HepG2 (cell line): ENCODE measurements around the gene GPRC5D. TPM values are rescaled to one million over a fixed set of nuclear protein-coding genes. Genes with fewer than 3 reads are reported as not detected.

Experiments
- ARNTL ChIP-seq: sonication (generic); formaldehyde crosslinking; IDR thresholded peaks from 2 replicates; pipeline ENCODE4 v1.4.0; 2020; ENCODE audit warnings: mild to moderate bottlenecking, missing genetic modification reagents
- GATA4 ChIP-seq: sonication (generic); IDR thresholded peaks from 2 replicates; pipeline ENCODE4 v1.6.1; 2016; ENCODE audit warnings: antibody characterized with exemption, low read depth, borderline replicate concordance
- HDAC1 ChIP-seq: sonication (generic); formaldehyde crosslinking; IDR thresholded peaks from 2 replicates; pipeline ENCODE4 v1.5.1; 2020; ENCODE audit warnings: mild to moderate bottlenecking, missing genetic modification reagents
- HOXA3 ChIP-seq: sonication (generic); formaldehyde crosslinking; IDR thresholded peaks from 2 replicates; pipeline ENCODE4 v1.5.0; 2020; ENCODE audit warnings: missing genetic modification reagents
- JDP2 ChIP-seq: sonication (generic); formaldehyde crosslinking; IDR thresholded peaks from 2 replicates; pipeline ENCODE4 v1.8.1; 2022; ENCODE audit warnings: missing genetic modification reagents, borderline replicate concordance
- MIXL1 ChIP-seq: IDR thresholded peaks from 2 replicates; pipeline ENCODE4 v1.6.1; 2016
- MTA3 ChIP-seq: sonication (generic); formaldehyde crosslinking; IDR thresholded peaks from 2 replicates; pipeline ENCODE4 v1.4.0; 2020; ENCODE audit warnings: missing genetic modification reagents
- MXI1 ChIP-seq: IDR thresholded peaks from 3 replicates; pipeline ENCODE4 v1.6.1; 2012; ENCODE audit warnings: low read depth, low read length, inconsistent platforms, borderline replicate concordance
- NFYC ChIP-seq: IDR thresholded peaks from 2 replicates; pipeline ENCODE4 v1.6.1; 2016; ENCODE audit warnings: missing genetic modification reagents, missing compliant biosample characterization
- RERE ChIP-seq: IDR thresholded peaks from 2 replicates; pipeline ENCODE4 v1.6.1; 2016; ENCODE audit warnings: low read depth, missing genetic modification reagents, missing compliant biosample characterization
- SAFB2 ChIP-seq: sonication (generic); formaldehyde crosslinking; IDR thresholded peaks from 2 replicates; pipeline ENCODE4 v1.5.1; 2020; ENCODE audit warnings: missing genetic modification reagents, low read depth, mild to moderate bottlenecking, borderline replicate concordance
- SP2 ChIP-seq: sonication (generic); formaldehyde crosslinking; IDR thresholded peaks from 2 replicates; pipeline ENCODE4 v1.5.1; 2020; ENCODE audit warnings: mild to moderate bottlenecking, missing genetic modification reagents
- UBTF ChIP-seq: sonication (generic); formaldehyde crosslinking; IDR thresholded peaks from 2 replicates; pipeline ENCODE4 v1.4.0; 2020; ENCODE audit warnings: mild to moderate bottlenecking, missing genetic modification reagents
- ZBTB42 ChIP-seq: sonication (generic); formaldehyde crosslinking; IDR thresholded peaks from 2 replicates; pipeline ENCODE4 v1.5.0; 2020; ENCODE audit warnings: mild to moderate bottlenecking, missing genetic modification reagents
- ZNF577 ChIP-seq: sonication (generic); formaldehyde crosslinking; IDR thresholded peaks from 2 replicates; pipeline ENCODE4 v1.4.0; 2020; ENCODE audit warnings: mild to moderate bottlenecking, low read depth, missing genetic modification reagents, borderline replicate concordance
- ZNF850 ChIP-seq: sonication (generic); formaldehyde crosslinking; conservative IDR thresholded peaks from 2 replicates; pipeline ENCODE4 v1.9.0; 2021; ENCODE audit warnings: mild to moderate bottlenecking, missing genetic modification reagents
- ZSCAN25 ChIP-seq: sonication (generic); formaldehyde crosslinking; IDR thresholded peaks from 2 replicates; pipeline ENCODE4 v1.8.0; 2022; ENCODE audit warnings: mild to moderate bottlenecking, missing genetic modification reagents
- polyA plus RNA-seq, 8 experiments: library from polyadenylated mRNA; depleted of rRNA in 3 of 8; stranded (reverse) in 7 of 8; unstranded in 1 of 8; fragments of >200 nt; fragmentation: Illumina TruSeq in 4 of 8; extraction: Trizol in 4 of 8; gene quantifications; 2 replicates each; pipeline versions ENCODE4 v1.2.1 to v1.2.3, GENCODE V29; 2011 to 2016; ENCODE audit warnings: low read depth in 4 of 8, missing spikeins in 1 of 8, mixed read lengths in 1 of 8; ENCODE audit not compliant: insufficient read depth in 1 of 8
- total RNA-seq, 5 experiments: library from RNA; depleted of rRNA; stranded (reverse); fragments of >200 nt; fragmentation: Illumina TruSeq; extraction: Trizol; gene quantifications; 2 replicates each; pipeline ENCODE4 v1.2.3, GENCODE V29; 2016; ENCODE audit warnings: low read depth in 1 of 5
- TF ChIP-seq, protein P1 (sequence below): sonication (generic); formaldehyde crosslinking; IDR thresholded peaks from 2 replicates; pipeline ENCODE4 v1.8.0; 2022; ENCODE audit warnings: missing genetic modification reagents, low read depth, mild to moderate bottlenecking, borderline replicate concordance
- TF ChIP-seq, protein P2 (sequence below): sonication (generic); formaldehyde crosslinking; IDR thresholded peaks from 2 replicates; pipeline ENCODE4 v1.4.0; 2020; ENCODE audit warnings: mild to moderate bottlenecking, missing genetic modification reagents
- TF ChIP-seq, protein P3 (sequence below): sonication (generic); formaldehyde crosslinking; IDR thresholded peaks from 2 replicates; pipeline ENCODE4 v1.5.1; 2020; ENCODE audit warnings: mild to moderate bottlenecking, missing genetic modification reagents, moderate library complexity

The GPRC5D gene
- total and polyA plus RNA-seq, 2 of the 13 experiments (the other 11 are each of a cell fraction or from before 2014, with no cell fraction given) = not detected

DNA sequence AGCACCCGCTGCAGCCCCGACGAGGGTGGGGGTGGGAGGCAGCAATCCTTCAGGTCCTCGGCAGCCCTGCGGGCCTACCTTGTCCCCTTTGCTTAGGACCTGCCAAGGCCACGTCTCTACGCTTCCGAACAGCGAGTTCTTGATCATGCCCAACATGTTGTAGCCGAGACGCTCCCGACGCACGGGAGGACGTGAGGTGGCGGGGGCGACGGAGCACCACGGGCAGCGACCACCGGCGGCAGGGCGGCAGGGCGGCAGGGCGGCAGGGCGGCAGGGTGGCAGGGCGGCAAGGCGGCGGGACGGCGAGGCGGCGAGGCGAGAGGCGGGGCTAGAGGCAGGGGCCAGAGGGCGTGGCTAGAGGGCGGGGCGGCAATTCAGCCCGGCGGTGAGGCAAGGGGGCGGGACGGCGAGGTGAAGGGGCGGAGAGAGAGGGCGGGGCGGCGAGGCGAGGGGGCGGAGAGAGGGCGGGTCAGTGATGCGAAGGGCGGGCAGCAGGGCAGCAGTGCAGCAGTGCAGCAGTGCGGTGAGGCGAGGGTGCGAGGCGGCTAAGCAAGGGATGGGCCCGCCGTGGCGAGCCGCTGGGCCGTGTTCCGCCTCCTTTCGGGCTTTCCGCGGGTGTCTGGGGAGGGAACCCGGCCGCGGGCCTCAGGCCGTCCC lies 48.1 kb upstream of the GPRC5D start, which contains the start of gene HEBP1 (continued):
- no peak for TF ChIP-seq RERE
- TF ChIP-seq ZNF577 = no peak
- TF ChIP-seq UBTF (CRISPR knock-in tag) = peak; percentile 59
- TF ChIP-seq HOXA3 (CRISPR knock-in tag) = peak; percentile 45; the same call in 1 of the 2 replicates
- TF ChIP-seq SAFB2 (CRISPR knock-in tag) = no peak
- no peak for TF ChIP-seq ZNF850 (CRISPR knock-in tag)
- TF ChIP-seq, protein P1, sequence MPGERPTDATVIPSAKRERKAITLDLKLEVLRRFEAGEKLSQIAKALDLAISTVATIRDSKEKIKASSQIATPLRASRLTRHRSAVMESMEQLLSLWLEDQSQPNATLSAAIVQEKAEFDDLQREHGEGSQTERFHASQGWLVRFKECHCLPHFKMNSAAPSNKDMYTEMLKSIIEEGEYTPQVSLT (CRISPR knock-in tag) = no peak
- TF ChIP-seq ZSCAN25 = no peak
- TF ChIP-seq, protein P2, sequence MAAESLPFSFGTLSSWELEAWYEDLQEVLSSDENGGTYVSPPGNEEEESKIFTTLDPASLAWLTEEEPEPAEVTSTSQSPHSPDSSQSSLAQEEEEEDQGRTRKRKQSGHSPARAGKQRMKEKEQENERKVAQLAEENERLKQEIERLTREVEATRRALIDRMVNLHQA (CRISPR knock-in tag) = no peak
- TF ChIP-seq SP2 (CRISPR knock-in tag) = no peak
- TF ChIP-seq GATA4 = no peak; the same call in 1 of the 2 replicates
- TF ChIP-seq MTA3 (CRISPR knock-in tag) = no peak
- no peak for TF ChIP-seq NFYC (CRISPR knock-in tag)
- TF ChIP-seq MIXL1 (CRISPR knock-in tag) = no peak
- no peak for TF ChIP-seq JDP2 (CRISPR knock-in tag)
- TF ChIP-seq ZBTB42 (CRISPR knock-in tag) = no peak
- no peak for TF ChIP-seq ARNTL (CRISPR knock-in tag)
- no peak for TF ChIP-seq HDAC1 (CRISPR knock-in tag)
- TF ChIP-seq, protein P3, sequence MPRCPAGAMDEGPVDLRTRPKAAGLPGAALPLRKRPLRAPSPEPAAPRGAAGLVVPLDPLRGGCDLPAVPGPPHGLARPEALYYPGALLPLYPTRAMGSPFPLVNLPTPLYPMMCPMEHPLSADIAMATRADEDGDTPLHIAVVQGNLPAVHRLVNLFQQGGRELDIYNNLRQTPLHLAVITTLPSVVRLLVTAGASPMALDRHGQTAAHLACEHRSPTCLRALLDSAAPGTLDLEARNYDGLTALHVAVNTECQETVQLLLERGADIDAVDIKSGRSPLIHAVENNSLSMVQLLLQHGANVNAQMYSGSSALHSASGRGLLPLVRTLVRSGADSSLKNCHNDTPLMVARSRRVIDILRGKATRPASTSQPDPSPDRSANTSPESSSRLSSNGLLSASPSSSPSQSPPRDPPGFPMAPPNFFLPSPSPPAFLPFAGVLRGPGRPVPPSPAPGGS (CRISPR knock-in tag) = 0 out of 2 replicates have a peak, but pooled peaks have one; percentile 27
- peak; percentile 42; the same call in 1 of the 3 replicates for TF ChIP-seq MXI1
